GM12878 (cell line): Measurements from ENCODE around the gene IDH3A. TPM values are rescaled to one million over a fixed set of nuclear protein-coding genes. Genes with fewer than 3 reads are reported as not detected.

Source experiments
- ATAC-seq: fragments of 200-7000 bp; cut with Tn5 transposase; 3 replicates; pipeline ENCODE4 v1.9.1; 2020; ENCODE audit warnings: mild to moderate bottlenecking, moderate library complexity
- BruUV-seq: library from RNA; stranded (reverse); fragments of 400-500 nt; replicated peaks from 2 replicates; lab custom pipeline; 2021; lab: Mats Ljungman, UMichigan
- CTCF ChIA-PET: fragments of 300-600 bp; sonication (Branson Sonifier 250); formaldehyde crosslinking; extraction: SDS; loops from one replicate; lab custom pipeline; 2021; ENCODE audit warnings: inconsistent platforms; lab: Yijun Ruan, JAX
- POLR2A ChIA-PET: fragments of 350-600 bp; formaldehyde crosslinking; extraction: SDS; loops from one replicate; lab custom pipeline; 2021; ENCODE audit warnings: inconsistent platforms; lab: Charles Lee
- RAD21 ChIA-PET: fragments of 300-600 bp; sonication (Branson Sonifier 250); formaldehyde crosslinking; loops from one replicate; lab custom pipeline; 2023; ENCODE audit warnings: antibody characterized with exemption; ENCODE audit not compliant: unreplicated experiment; lab: Charles Lee
- SMC1A ChIA-PET: fragments of 300-600 bp; sonication (Branson Sonifier 250); formaldehyde crosslinking; loops from one replicate; lab custom pipeline; 2023; ENCODE audit not compliant: unreplicated experiment, uncharacterized antibody; lab: Charles Lee
- DNase-seq: peaks from one replicate; pipeline ENCODE4 v3.0.0-alpha.2; 2011; ENCODE audit warnings: low read depth, low spot score
- FAIRE-seq: peaks from 3 replicates; lab custom pipeline; 2011; peaks lifted over from hg19 to GRCh38; lab: Jason Lieb, UNC
- H2AFZ ChIP-seq: 2 replicates; pipeline ENCODE4 v1.6.0; 2011; ENCODE audit warnings: low read depth, low read length, control low read depth; ENCODE audit not compliant: control insufficient read depth
- H3K27ac ChIP-seq: 2 replicates; pipeline ENCODE4 v1.5.1; 2011; ENCODE audit warnings: control low read depth; ENCODE audit not compliant: control insufficient read depth, insufficient read depth
- H3K27me3 ChIP-seq, 2 experiments: replicated peaks in 1 of 2; 2 replicates each; pipeline versions ENCODE4 v1.6.0 to v1.6.1; 2011; ENCODE audit warnings: low read length in 1 of 2; ENCODE audit not compliant: control insufficient read depth in 2 of 2, insufficient read depth in 2 of 2
- H3K36me3 ChIP-seq, 2 experiments: 2 replicates each; pipeline ENCODE4 v1.5.1; 2011; ENCODE audit warnings: low read length in 1 of 2; ENCODE audit not compliant: control insufficient read depth in 2 of 2, insufficient read depth in 2 of 2
- H3K4me1 ChIP-seq: 2 replicates; pipeline ENCODE4 v1.6.1; 2011; ENCODE audit warnings: mild to moderate bottlenecking, low read length, moderate library complexity, mixed read lengths; ENCODE audit not compliant: control insufficient read depth, insufficient read depth
- H3K4me2 ChIP-seq: 2 replicates; pipeline ENCODE4 v1.6.0; 2011; ENCODE audit warnings: control low read depth; ENCODE audit not compliant: control insufficient read depth, insufficient read depth
- H3K4me3 ChIP-seq: fragments of 200-600 bp; sonication (generic); 2 replicates; pipeline ENCODE4 v1.5.1; 2016
- H3K79me2 ChIP-seq: 2 replicates; pipeline ENCODE4 v1.6.0; 2011; ENCODE audit warnings: low read length; ENCODE audit not compliant: control insufficient read depth, insufficient read depth
- H3K9ac ChIP-seq: 2 replicates; pipeline ENCODE4 v1.8.0; 2011; ENCODE audit warnings: low read length, control low read depth, mixed read lengths; ENCODE audit not compliant: control insufficient read depth, insufficient read depth
- H3K9me3 ChIP-seq: replicated peaks from 3 replicates; pipeline ENCODE4 v1.5.1; 2011; ENCODE audit warnings: mild to moderate bottlenecking, low read length; ENCODE audit not compliant: control insufficient read depth, insufficient read depth
- H4K20me1 ChIP-seq: 2 replicates; pipeline ENCODE4 v1.6.0; 2011; ENCODE audit not compliant: control insufficient read depth, insufficient read depth
- ASH2L ChIP-seq: fragments of 300-600, 200-600 bp; sonication (generic); IDR thresholded peaks from 2 replicates; pipeline ENCODE4 v1.6.1; 2017; ENCODE audit warnings: low read depth, mild to moderate bottlenecking, borderline replicate concordance
- BACH1 ChIP-seq: fragments of 450-650 bp; IDR thresholded peaks from 2 replicates; pipeline ENCODE4 v1.6.1; 2017; ENCODE audit warnings: mild to moderate bottlenecking, borderline replicate concordance
- E4F1 ChIP-seq: fragments of 450-650 bp; IDR thresholded peaks from 2 replicates; pipeline ENCODE4 v1.6.1; 2018; ENCODE audit warnings: borderline replicate concordance, mild to moderate bottlenecking; ENCODE audit not compliant: partially characterized antibody
- GABPA ChIP-seq: IDR thresholded peaks from 2 replicates; pipeline ENCODE4 v1.6.1; 2014; ENCODE audit warnings: antibody characterized with exemption, low read depth, mild to moderate bottlenecking, inconsistent platforms
- JUND ChIP-seq: IDR thresholded peaks from 2 replicates; pipeline ENCODE4 v1.6.1; 2012; ENCODE audit warnings: low read depth, mild to moderate bottlenecking, low read length, improper control_type of control experiment, moderate library complexity
- MYC ChIP-seq: IDR thresholded peaks from 2 replicates; pipeline ENCODE4 v1.6.1; 2011; ENCODE audit warnings: mild to moderate bottlenecking, low read length, moderate library complexity, inconsistent platforms; ENCODE audit not compliant: insufficient read depth, insufficient replicate concordance, insufficient read length, severe bottlenecking
- NFXL1 ChIP-seq: fragments of 450-650 bp; IDR thresholded peaks from 2 replicates; pipeline ENCODE4 v1.6.1; 2017; ENCODE audit warnings: antibody characterized with exemption, mild to moderate bottlenecking, borderline replicate concordance
- NFYA ChIP-seq: IDR thresholded peaks from 2 replicates; pipeline ENCODE4 v1.6.1; 2011; ENCODE audit warnings: low read depth, mild to moderate bottlenecking, low read length, improper control_type of control experiment, borderline replicate concordance
- ZNF24 ChIP-seq: fragments of 450-650 bp; IDR thresholded peaks from 2 replicates; pipeline ENCODE4 v1.6.1; 2017; ENCODE audit warnings: antibody characterized with exemption, mild to moderate bottlenecking
- WGBS: methylation state at CpG from one replicate; pipeline ENCODE4 v1.1.6; 2016; ENCODE audit warnings: low lambda C conversion rate; ENCODE audit not compliant: insufficient replicate concordance, insufficient coverage; ENCODE audit errors: missing lambda C conversion rate; 5-methylcytosine and 5-hydroxymethylcytosine counted together
- in situ Hi-C: fragments of 300-500 bp; cut with MboI; formaldehyde crosslinking; loops from 9 replicates; pipeline ENCODE4 v1.14.3; 2018; ENCODE audit warnings: mixed read lengths
- intact Hi-C: fragments of 100-400 bp; cut with micrococcal nuclease; formaldehyde crosslinking; loops from one replicate; pipeline ENCODE4 v1.14.2; 2022; ENCODE audit not compliant: unreplicated experiment
- polyA plus RNA-seq, 11 experiments: library from polyadenylated mRNA; depleted of rRNA in 4 of 11; unstranded in 6 of 11; stranded (reverse) in 5 of 11; fragments of >200 nt; fragmentation: Nextera tagmentation in 4 of 11; fragmentation: Illumina TruSeq in 1 of 11; extraction: Ambion mirVana in 4 of 11; extraction: Trizol in 1 of 11; gene quantifications; 1 replicate in 1 of 11; 2 replicates in 10 of 11; pipeline versions ENCODE4 v1.2.1 to v1.2.3, GENCODE V29; 2011 to 2016; ENCODE audit warnings: inconsistent platforms in 2 of 11, missing spikeins in 2 of 11, low read depth in 1 of 11
- total RNA-seq, 4 experiments: library from RNA; depleted of rRNA in 3 of 4; stranded (reverse); fragments of >200 nt in 3 of 4; fragmentation: Illumina TruSeq in 1 of 4; extraction: Trizol in 1 of 4; gene quantifications; 2 replicates each; pipeline versions ENCODE4 v1.2.1 to v1.2.3, GENCODE V29; 2013 to 2021
- TF ChIP-seq, protein P1 (sequence below): fragments of 450-650 bp; IDR thresholded peaks from 2 replicates; pipeline ENCODE4 v1.6.1; 2017; ENCODE audit warnings: low read depth, mild to moderate bottlenecking, moderate library complexity
- TF ChIP-seq, protein P2 (sequence below): fragments of 450-650 bp; IDR thresholded peaks from 2 replicates; pipeline ENCODE4 v1.6.1; 2017; ENCODE audit warnings: mild to moderate bottlenecking, low read depth, inconsistent platforms; ENCODE audit not compliant: poor library complexity, severe bottlenecking
- TF ChIP-seq, protein P3 (sequence below): fragments of 150-350 bp; IDR thresholded peaks from 2 replicates; pipeline ENCODE4 v1.6.1; 2014; ENCODE audit warnings: mild to moderate bottlenecking, low read depth, low read length

IDH3A gene
- total and polyA plus RNA-seq, 10 of the 15 experiments (the other 5 are each of a cell fraction or from before 2014, with no cell fraction given), result 83.9 to 254 (median 195) TPM

DNA sequence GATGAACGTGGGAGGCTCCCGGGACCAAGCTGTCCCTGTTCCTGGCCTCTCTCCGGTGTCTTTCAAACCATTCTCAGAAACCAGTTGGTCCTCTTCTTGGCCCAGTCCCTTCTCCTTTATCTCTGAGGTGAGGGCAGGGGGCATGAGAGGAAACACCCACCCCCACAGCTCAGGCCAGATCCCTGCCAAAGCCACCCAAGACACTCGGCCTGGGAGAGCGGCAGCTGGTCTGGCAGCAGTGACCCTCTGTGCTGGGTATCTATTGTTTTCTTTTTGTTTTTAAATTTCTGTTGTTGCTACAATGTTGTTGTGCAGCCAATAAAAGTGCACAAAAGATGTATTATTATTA lies 57.9 kb downstream of the IDH3A start:
- in situ Hi-C loops, result no loop called here
- ChIA-PET RAD21 (no interaction called here), POLR2A (no interaction called here), CTCF (no interaction called here), SMC1A (interaction anchor here (1.4 kb wide), 1 partner anchor 34 kb away, joined by 3 read pairs; no protein-coding TSS in a partner anchor)
- ATAC-seq (no peak), DNase-seq (no peak), FAIRE-seq (no peak)
- Histone ChIP-seq H3K27me3 (no peaks in the 10 kb centered on the region), H3K4me1 (no peaks in the 10 kb centered on the region), H3K4me3 (no peak overlapping the region), H3K9me3 (no peaks in the 10 kb centered on the region), H3K9ac (no peak overlapping the region), H3K36me3 (no peaks in the 10 kb centered on the region), H4K20me1 (no peaks in the 10 kb centered on the region), H3K4me2 (no peak overlapping the region), H3K79me2 (no peaks in the 10 kb centered on the region), H3K27ac (no peak overlapping the region), H2AFZ (no peak overlapping the region)
- WGBS, result 73% methylated on average over 5 of the region's 5 CpGs
- BruUV-seq, result no TSS peak
- intact Hi-C loops, result no loop called here
- TF ChIP-seq JUND (no peak), NFXL1 (no peak), E4F1 (no peak), ASH2L (no peak), MYC (no peak), ZNF24 (no peak), BACH1 (no peak), GABPA (no peak), NFYA (no peak)
- TF ChIP-seq, protein P1, sequence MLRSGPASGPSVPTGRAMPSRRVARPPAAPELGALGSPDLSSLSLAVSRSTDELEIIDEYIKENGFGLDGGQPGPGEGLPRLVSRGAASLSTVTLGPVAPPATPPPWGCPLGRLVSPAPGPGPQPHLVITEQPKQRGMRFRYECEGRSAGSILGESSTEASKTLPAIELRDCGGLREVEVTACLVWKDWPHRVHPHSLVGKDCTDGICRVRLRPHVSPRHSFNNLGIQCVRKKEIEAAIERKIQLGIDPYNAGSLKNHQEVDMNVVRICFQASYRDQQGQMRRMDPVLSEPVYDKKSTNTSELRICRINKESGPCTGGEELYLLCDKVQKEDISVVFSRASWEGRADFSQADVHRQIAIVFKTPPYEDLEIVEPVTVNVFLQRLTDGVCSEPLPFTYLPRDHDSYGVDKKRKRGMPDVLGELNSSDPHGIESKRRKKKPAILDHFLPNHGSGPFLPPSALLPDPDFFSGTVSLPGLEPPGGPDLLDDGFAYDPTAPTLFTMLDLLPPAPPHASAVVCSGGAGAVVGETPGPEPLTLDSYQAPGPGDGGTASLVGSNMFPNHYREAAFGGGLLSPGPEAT, result no peak
- TF ChIP-seq, protein P2, sequence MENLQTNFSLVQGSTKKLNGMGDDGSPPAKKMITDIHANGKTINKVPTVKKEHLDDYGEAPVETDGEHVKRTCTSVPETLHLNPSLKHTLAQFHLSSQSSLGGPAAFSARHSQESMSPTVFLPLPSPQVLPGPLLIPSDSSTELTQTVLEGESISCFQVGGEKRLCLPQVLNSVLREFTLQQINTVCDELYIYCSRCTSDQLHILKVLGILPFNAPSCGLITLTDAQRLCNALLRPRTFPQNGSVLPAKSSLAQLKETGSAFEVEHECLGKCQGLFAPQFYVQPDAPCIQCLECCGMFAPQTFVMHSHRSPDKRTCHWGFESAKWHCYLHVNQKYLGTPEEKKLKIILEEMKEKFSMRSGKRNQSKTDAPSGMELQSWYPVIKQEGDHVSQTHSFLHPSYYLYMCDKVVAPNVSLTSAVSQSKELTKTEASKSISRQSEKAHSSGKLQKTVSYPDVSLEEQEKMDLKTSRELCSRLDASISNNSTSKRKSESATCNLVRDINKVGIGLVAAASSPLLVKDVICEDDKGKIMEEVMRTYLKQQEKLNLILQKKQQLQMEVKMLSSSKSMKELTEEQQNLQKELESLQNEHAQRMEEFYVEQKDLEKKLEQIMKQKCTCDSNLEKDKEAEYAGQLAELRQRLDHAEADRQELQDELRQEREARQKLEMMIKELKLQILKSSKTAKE, result no peak
- TF ChIP-seq, protein P3, sequence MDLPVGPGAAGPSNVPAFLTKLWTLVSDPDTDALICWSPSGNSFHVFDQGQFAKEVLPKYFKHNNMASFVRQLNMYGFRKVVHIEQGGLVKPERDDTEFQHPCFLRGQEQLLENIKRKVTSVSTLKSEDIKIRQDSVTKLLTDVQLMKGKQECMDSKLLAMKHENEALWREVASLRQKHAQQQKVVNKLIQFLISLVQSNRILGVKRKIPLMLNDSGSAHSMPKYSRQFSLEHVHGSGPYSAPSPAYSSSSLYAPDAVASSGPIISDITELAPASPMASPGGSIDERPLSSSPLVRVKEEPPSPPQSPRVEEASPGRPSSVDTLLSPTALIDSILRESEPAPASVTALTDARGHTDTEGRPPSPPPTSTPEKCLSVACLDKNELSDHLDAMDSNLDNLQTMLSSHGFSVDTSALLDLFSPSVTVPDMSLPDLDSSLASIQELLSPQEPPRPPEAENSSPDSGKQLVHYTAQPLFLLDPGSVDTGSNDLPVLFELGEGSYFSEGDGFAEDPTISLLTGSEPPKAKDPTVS, result no peak
